HEK293T (cell line): Measurements from ENCODE around the gene PDIA4.

Experiments used
- CTCF ChIA-PET: fragments of 350-600 bp; formaldehyde crosslinking; extraction: SDS; loops from one replicate; lab custom pipeline; 2021; ENCODE audit warnings: antibody characterized with exemption, inconsistent platforms; lab: Yijun Ruan, JAX
- POLR2A ChIA-PET: fragments of 350-600 bp; formaldehyde crosslinking; extraction: SDS; loops from one replicate; lab custom pipeline; 2020; ENCODE audit warnings: antibody characterized with exemption, inconsistent platforms; lab: Yijun Ruan, JAX
- DNase-seq: peaks from one replicate; pipeline ENCODE4 v3.0.0; 2012; ENCODE audit warnings: mixed read lengths; ENCODE audit errors: extremely low spot score
- ARNT ChIP-seq: fragments of 450-650 bp; IDR thresholded peaks from 2 replicates; pipeline ENCODE4 v1.6.1; 2017; ENCODE audit warnings: mild to moderate bottlenecking
- BHLHE40 ChIP-seq: fragments of 450-650 bp; IDR thresholded peaks from 2 replicates; pipeline ENCODE4 v1.6.1; 2016; ENCODE audit warnings: mild to moderate bottlenecking, moderate library complexity, borderline replicate concordance
- CTBP1 ChIP-seq: fragments of 450-650 bp; IDR thresholded peaks from 2 replicates; pipeline ENCODE4 v1.6.1; 2016; ENCODE audit warnings: borderline replicate concordance
- ELF4 ChIP-seq: fragments of 450-650 bp; IDR thresholded peaks from 2 replicates; pipeline ENCODE4 v1.6.1; 2017; ENCODE audit warnings: antibody characterized with exemption
- FOXA1 ChIP-seq: fragments of 450-650 bp; IDR thresholded peaks from 2 replicates; pipeline ENCODE4 v1.6.1; 2016; ENCODE audit warnings: mild to moderate bottlenecking
- FOXK2 ChIP-seq: fragments of 450-650 bp; IDR thresholded peaks from 2 replicates; pipeline ENCODE4 v1.6.1; 2016; ENCODE audit warnings: mild to moderate bottlenecking
- FOXM1 ChIP-seq: fragments of 450-650 bp; IDR thresholded peaks from 2 replicates; pipeline ENCODE4 v1.6.1; 2017; ENCODE audit warnings: mild to moderate bottlenecking, borderline replicate concordance
- HDGF ChIP-seq: fragments of 450-650 bp; IDR thresholded peaks from 2 replicates; pipeline ENCODE4 v1.6.1; 2017; ENCODE audit warnings: antibody characterized with exemption, borderline replicate concordance
- L3MBTL2 ChIP-seq: fragments of 450-650 bp; conservative IDR thresholded peaks from 2 replicates; pipeline ENCODE4 v1.6.1; 2016; ENCODE audit warnings: mild to moderate bottlenecking
- LEF1 ChIP-seq: fragments of 450-650 bp; IDR thresholded peaks from 2 replicates; pipeline ENCODE4 v1.6.1; 2017; ENCODE audit warnings: mild to moderate bottlenecking, borderline replicate concordance
- NFRKB ChIP-seq: fragments of 450-650 bp; IDR thresholded peaks from 2 replicates; pipeline ENCODE4 v1.6.1; 2016; ENCODE audit warnings: mild to moderate bottlenecking, moderate library complexity
- PKNOX1 ChIP-seq: fragments of 450-650 bp; IDR thresholded peaks from 2 replicates; pipeline ENCODE4 v1.6.1; 2016
- SP1 ChIP-seq: fragments of 450-650 bp; IDR thresholded peaks from 2 replicates; pipeline ENCODE4 v1.6.1; 2017
- SUZ12 ChIP-seq: fragments of 450-650 bp; IDR thresholded peaks from 2 replicates; pipeline ENCODE4 v1.6.1; 2016; ENCODE audit warnings: mild to moderate bottlenecking
- TARDBP ChIP-seq: fragments of 450-650 bp; IDR thresholded peaks from 2 replicates; pipeline ENCODE4 v1.6.1; 2016
- ZNF384 ChIP-seq: fragments of 450-650 bp; IDR thresholded peaks from 2 replicates; pipeline ENCODE4 v1.6.1; 2016

Gene PDIA4

GRCh38 chr7:148963583-148964482 lies 64.5 kb downstream of the PDIA4 start:
- ChIA-PET POLR2A (interaction anchor here (1.6 kb wide), 1 partner anchor 23 kb away, joined by 6 read pairs; no protein-coding TSS in a partner anchor), CTCF (interaction anchor here (0.5 to 1.7 kb wide), 11 partner anchors 16 to 390 kb away, joined by 3 to 14 read pairs (median 4); no protein-coding TSS in a partner anchor)
- TF ChIP-seq FOXK2 (no peak), ZNF384 (peak; percentile 61; the same call in 1 of the 2 replicates)
- no peak for DNase-seq

- CTCF ChIA-PET, result interaction anchor here (0.5 to 1.7 kb wide), 13 partner anchors 17 to 389 kb away, joined by 3 to 14 read pairs (median 4); no protein-coding TSS in a partner anchor
- DNase-seq, result peak; percentile 77
Observed at GRCh38 chr7:148962823-148963582, 65.3 kb downstream of the PDIA4 start.

GRCh38 chr7:148962440-148962822 lies 65.9 kb downstream of the PDIA4 start:
- ChIA-PET POLR2A (no interaction called here), CTCF (interaction anchor here (0.6 to 1.6 kb wide), 7 partner anchors 17 to 388 kb away, joined by 3 to 14 read pairs (median 4); no protein-coding TSS in a partner anchor)

More at GRCh38 chr7:148962823-148963582, 65.3 kb downstream of the PDIA4 start:
- POLR2A ChIA-PET, result interaction anchor here (1.6 kb wide), 1 partner anchor 22 kb away, joined by 6 read pairs; no protein-coding TSS in a partner anchor
- peak; percentile 56; the same call in 1 of the 2 replicates for TF ChIP-seq FOXM1
- no peak for TF ChIP-seq FOXK2
- 0 out of 2 replicates have a peak, but pooled peaks have one; percentile 62 for TF ChIP-seq CTBP1
- TF ChIP-seq PKNOX1, result no peak
- TF ChIP-seq ZNF384, result peak; percentile 88
- no peak; the same call in 1 of the 2 replicates for TF ChIP-seq LEF1
- no peak for TF ChIP-seq ELF4
- no peak; the same call in 1 of the 2 replicates for TF ChIP-seq ARNT
- no peak for TF ChIP-seq SUZ12
- TF ChIP-seq NFRKB, result no peak

GRCh38 chr7:148959726-148960125 lies 68.6 kb downstream of the PDIA4 start:
- ChIA-PET POLR2A (interaction anchor here (1.0 kb wide), 1 partner anchor 18 kb away, joined by 3 read pairs; no protein-coding TSS in a partner anchor), CTCF (no interaction called here)
- TF ChIP-seq TARDBP (no peak), FOXK2 (no peak), SUZ12 (no peak), ELF4 (no peak), PKNOX1 (no peak), FOXM1 (no peak), SP1 (no peak), HDGF (no peak), LEF1 (no peak), L3MBTL2 (no peak), NFRKB (no peak), BHLHE40 (no peak)
- DNase-seq, result no peak

More at GRCh38 chr7:148962440-148962822, 65.9 kb downstream of the PDIA4 start:
- TF ChIP-seq SP1 (no peak), ZNF384 (no peak), ARNT (no peak), NFRKB (no peak), TARDBP (peak; percentile 85; the same call in 1 of the 2 replicates), PKNOX1 (peak; percentile 74)
- DNase-seq, result no peak

- ChIA-PET CTCF (interaction anchor here (0.5 to 1.2 kb wide), 4 partner anchors 17 to 257 kb away, joined by 3 to 5 read pairs (median 4); no protein-coding TSS in a partner anchor), POLR2A (interaction anchor here (2.0 kb wide), 1 partner anchor 16 kb away, joined by 6 read pairs; no protein-coding TSS in a partner anchor)
- no peak for TF ChIP-seq PKNOX1
- TF ChIP-seq ELF4, result no peak
- TF ChIP-seq HDGF, result no peak
- no peak for TF ChIP-seq ARNT
- TF ChIP-seq LEF1, result no peak
- TF ChIP-seq TARDBP, result no peak
- TF ChIP-seq BHLHE40, result no peak
- TF ChIP-seq FOXM1, result no peak
- TF ChIP-seq CTBP1, result no peak
- TF ChIP-seq ZNF384, result no peak
- TF ChIP-seq SUZ12, result no peak
- TF ChIP-seq NFRKB, result no peak
- TF ChIP-seq FOXK2, result no peak
- TF ChIP-seq SP1, result no peak
- no peak for TF ChIP-seq FOXA1
- no peak for TF ChIP-seq L3MBTL2
- no peak for DNase-seq
Observed at GRCh38 chr7:148958061-148958460, 70.2 kb downstream of the PDIA4 start.
